ENCODE results near the gene CCDC43. TPM values are rescaled to one million over a fixed set of nuclear protein-coding genes. Genes with fewer than 3 reads are reported as not detected.

The CCDC43 gene
- total and polyA plus RNA-seq, 2 of the 13 experiments (the other 11 are each of a cell fraction or from before 2014, with no cell fraction given), result 17.5 to 94.8 TPM

DNA sequence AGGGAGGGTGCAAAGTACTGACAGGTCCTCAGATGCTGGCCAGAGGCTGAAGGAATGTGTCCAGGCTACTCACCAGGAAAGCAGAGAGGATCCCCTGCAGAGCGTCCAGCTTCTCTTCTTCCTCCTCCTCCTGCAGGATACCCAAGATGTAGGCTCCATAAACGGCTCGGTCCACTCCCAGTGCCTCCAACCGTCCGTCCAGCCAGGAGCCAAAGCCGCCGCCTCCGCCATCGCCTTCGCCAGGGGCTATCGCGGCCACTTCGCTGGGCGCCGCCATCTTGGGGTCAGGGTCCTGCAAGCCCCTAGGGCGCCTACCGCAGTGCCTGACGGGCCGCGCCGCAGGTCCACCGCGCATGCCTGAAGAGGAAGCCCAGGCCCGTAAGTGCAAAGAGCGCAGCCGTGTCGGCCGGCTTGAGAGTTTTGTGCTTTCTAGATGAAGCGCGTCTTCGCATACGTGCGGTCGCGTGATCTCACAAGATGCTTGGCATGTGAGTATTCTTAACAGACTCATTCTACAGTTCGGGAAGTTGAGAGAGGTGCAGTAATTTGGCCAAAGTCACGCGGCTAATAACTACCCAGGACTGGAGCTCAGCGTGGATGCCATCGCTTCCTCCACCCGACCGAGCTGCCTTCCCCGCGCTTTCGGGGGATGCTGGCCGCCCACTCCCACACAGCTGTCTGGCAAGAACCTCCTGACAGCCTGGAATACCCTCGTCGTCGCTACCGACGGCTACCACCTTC, at the start of gene CCDC43 (continued):
- TF ChIP-seq, protein P1, sequence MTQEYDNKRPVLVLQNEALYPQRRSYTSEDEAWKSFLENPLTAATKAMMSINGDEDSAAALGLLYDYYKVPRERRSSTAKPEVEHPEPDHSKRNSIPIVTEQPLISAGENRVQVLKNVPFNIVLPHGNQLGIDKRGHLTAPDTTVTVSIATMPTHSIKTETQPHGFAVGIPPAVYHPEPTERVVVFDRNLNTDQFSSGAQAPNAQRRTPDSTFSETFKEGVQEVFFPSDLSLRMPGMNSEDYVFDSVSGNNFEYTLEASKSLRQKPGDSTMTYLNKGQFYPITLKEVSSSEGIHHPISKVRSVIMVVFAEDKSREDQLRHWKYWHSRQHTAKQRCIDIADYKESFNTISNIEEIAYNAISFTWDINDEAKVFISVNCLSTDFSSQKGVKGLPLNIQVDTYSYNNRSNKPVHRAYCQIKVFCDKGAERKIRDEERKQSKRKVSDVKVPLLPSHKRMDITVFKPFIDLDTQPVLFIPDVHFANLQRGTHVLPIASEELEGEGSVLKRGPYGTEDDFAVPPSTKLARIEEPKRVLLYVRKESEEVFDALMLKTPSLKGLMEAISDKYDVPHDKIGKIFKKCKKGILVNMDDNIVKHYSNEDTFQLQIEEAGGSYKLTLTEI (CRISPR knock-in tag; conservative IDR thresholded peaks at IDR 0.05), result no peak
- TF ChIP-seq EEA1 (CRISPR knock-in tag; IDR thresholded peaks at IDR 0.05; ENCODE audit: borderline replicate concordance) (no peak), ZC3H4 (CRISPR knock-in tag; IDR thresholded peaks at IDR 0.05; ENCODE audit: borderline replicate concordance) (no peak), ZNF646 (CRISPR knock-in tag; IDR thresholded peaks at IDR 0.05) (no peak), ZNF510 (CRISPR knock-in tag; IDR thresholded peaks at IDR 0.05; ENCODE audit: low read depth) (0 out of 2 replicates have a peak, but pooled peaks have one; percentile 82), SYNCRIP (IDR thresholded peaks at IDR 0.05; ENCODE audit: insufficient read depth, low read depth, low read length) (no peak), ZNF766 (CRISPR knock-in tag; IDR thresholded peaks at IDR 0.05; ENCODE audit: borderline replicate concordance) (peak; percentile 97), SPEN (CRISPR knock-in tag; IDR thresholded peaks at IDR 0.05; ENCODE audit: low read depth) (peak; percentile 96), ZNF550 (CRISPR knock-in tag; IDR thresholded peaks at IDR 0.05; ENCODE audit: borderline replicate concordance) (peak; percentile 88; the same call in 1 of the 2 replicates), ZNF205 (CRISPR knock-in tag; IDR thresholded peaks at IDR 0.05) (peak; percentile 68), HNRNPLL (IDR thresholded peaks at IDR 0.05; ENCODE audit: low read depth, low read length, poor library complexity, severe bottlenecking) (peak; percentile 85), ZNF740 (CRISPR knock-in tag; IDR thresholded peaks at IDR 0.05) (no peak; the same call in 1 of the 2 replicates), ZNF598 (CRISPR knock-in tag; IDR thresholded peaks at IDR 0.05; ENCODE audit: borderline replicate concordance) (peak; percentile 95)
- TF ChIP-seq, protein P2, sequence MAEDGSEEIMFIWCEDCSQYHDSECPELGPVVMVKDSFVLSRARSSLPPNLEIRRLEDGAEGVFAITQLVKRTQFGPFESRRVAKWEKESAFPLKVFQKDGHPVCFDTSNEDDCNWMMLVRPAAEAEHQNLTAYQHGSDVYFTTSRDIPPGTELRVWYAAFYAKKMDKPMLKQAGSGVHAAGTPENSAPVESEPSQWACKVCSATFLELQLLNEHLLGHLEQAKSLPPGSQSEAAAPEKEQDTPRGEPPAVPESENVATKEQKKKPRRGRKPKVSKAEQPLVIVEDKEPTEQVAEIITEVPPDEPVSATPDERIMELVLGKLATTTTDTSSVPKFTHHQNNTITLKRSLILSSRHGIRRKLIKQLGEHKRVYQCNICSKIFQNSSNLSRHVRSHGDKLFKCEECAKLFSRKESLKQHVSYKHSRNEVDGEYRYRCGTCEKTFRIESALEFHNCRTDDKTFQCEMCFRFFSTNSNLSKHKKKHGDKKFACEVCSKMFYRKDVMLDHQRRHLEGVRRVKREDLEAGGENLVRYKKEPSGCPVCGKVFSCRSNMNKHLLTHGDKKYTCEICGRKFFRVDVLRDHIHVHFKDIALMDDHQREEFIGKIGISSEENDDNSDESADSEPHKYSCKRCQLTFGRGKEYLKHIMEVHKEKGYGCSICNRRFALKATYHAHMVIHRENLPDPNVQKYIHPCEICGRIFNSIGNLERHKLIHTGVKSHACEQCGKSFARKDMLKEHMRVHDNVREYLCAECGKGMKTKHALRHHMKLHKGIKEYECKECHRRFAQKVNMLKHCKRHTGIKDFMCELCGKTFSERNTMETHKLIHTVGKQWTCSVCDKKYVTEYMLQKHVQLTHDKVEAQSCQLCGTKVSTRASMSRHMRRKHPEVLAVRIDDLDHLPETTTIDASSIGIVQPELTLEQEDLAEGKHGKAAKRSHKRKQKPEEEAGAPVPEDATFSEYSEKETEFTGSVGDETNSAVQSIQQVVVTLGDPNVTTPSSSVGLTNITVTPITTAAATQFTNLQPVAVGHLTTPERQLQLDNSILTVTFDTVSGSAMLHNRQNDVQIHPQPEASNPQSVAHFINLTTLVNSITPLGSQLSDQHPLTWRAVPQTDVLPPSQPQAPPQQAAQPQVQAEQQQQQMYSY (CRISPR knock-in tag; IDR thresholded peaks at IDR 0.05), result 0 out of 2 replicates have a peak, but pooled peaks have one; percentile 48
